HepG2 (cell line): ENCODE measurements around the gene RABGAP1. TPM values are rescaled to one million over a fixed set of nuclear protein-coding genes. Genes with fewer than 3 reads are reported as not detected.
A peak's percentile ranks its signal among the peaks of the same experiment; 100 is the strongest.

Source experiments
- DBP ChIP-seq: sonication (generic); formaldehyde crosslinking; IDR thresholded peaks from 2 replicates; pipeline ENCODE4 v1.4.0; 2020; ENCODE audit warnings: missing genetic modification reagents; ENCODE audit errors: not compliant biosample characterization
- ELF3 ChIP-seq: IDR thresholded peaks from 2 replicates; pipeline ENCODE4 v1.6.1; 2016; ENCODE audit warnings: missing genetic modification reagents, missing compliant biosample characterization
- HMG20B ChIP-seq: conservative IDR thresholded peaks from 2 replicates; pipeline ENCODE4 v1.6.1; 2016; ENCODE audit warnings: missing genetic modification reagents, missing compliant biosample characterization
- MIXL1 ChIP-seq: IDR thresholded peaks from 2 replicates; pipeline ENCODE4 v1.6.1; 2016
- MXD4 ChIP-seq: IDR thresholded peaks from 2 replicates; pipeline ENCODE4 v1.6.1; 2016; ENCODE audit warnings: mild to moderate bottlenecking, missing biosample characterization, missing genetic modification reagents
- NCOA1 ChIP-seq: sonication (generic); formaldehyde crosslinking; IDR thresholded peaks from 2 replicates; pipeline ENCODE4 v1.9.0; 2021; ENCODE audit warnings: missing genetic modification reagents
- NFYB ChIP-seq: sonication (generic); formaldehyde crosslinking; IDR thresholded peaks from 2 replicates; pipeline ENCODE4 v1.4.0; 2020; ENCODE audit warnings: missing genetic modification reagents
- POLR2AphosphoS2 ChIP-seq: IDR thresholded peaks from 2 replicates; pipeline ENCODE4 v1.6.1; 2011; ENCODE audit warnings: low read depth, low read length, improper control_type of control experiment
- REXO4 ChIP-seq: sonication (generic); formaldehyde crosslinking; IDR thresholded peaks from 2 replicates; pipeline ENCODE4 v1.8.0; 2022; ENCODE audit warnings: missing genetic modification reagents, mild to moderate bottlenecking, borderline replicate concordance
- TGIF2 ChIP-seq: IDR thresholded peaks from 2 replicates; pipeline ENCODE4 v1.6.1; 2016; ENCODE audit warnings: control low read depth, missing compliant biosample characterization
- ZBTB10 ChIP-seq: sonication (generic); formaldehyde crosslinking; IDR thresholded peaks from 2 replicates; pipeline ENCODE4 v1.4.0; 2020; ENCODE audit warnings: missing genetic modification reagents, borderline replicate concordance
- ZBTB14 ChIP-seq: sonication (generic); formaldehyde crosslinking; IDR thresholded peaks from 2 replicates; pipeline ENCODE4 v1.4.0; 2020; ENCODE audit warnings: missing genetic modification reagents
- ZNF18 ChIP-seq: sonication (generic); formaldehyde crosslinking; IDR thresholded peaks from 2 replicates; pipeline ENCODE4 v1.8.0; 2022; ENCODE audit warnings: mild to moderate bottlenecking, missing genetic modification reagents; ENCODE audit not compliant: insufficient replicate concordance
- ZNF337 ChIP-seq: sonication (generic); formaldehyde crosslinking; IDR thresholded peaks from 2 replicates; pipeline ENCODE4 v1.5.1; 2020; ENCODE audit warnings: missing genetic modification reagents, low read depth, mild to moderate bottlenecking, borderline replicate concordance
- ZNF589 ChIP-seq: sonication (generic); formaldehyde crosslinking; conservative IDR thresholded peaks from 2 replicates; pipeline ENCODE4 v1.8.0; 2022; ENCODE audit warnings: mild to moderate bottlenecking, moderate library complexity, missing genetic modification reagents
- ZNF800 ChIP-seq: sonication (generic); formaldehyde crosslinking; IDR thresholded peaks from 2 replicates; pipeline ENCODE4 v1.4.0; 2020; ENCODE audit warnings: missing genetic modification reagents
- ZXDC ChIP-seq: sonication (generic); formaldehyde crosslinking; IDR thresholded peaks from 2 replicates; pipeline ENCODE4 v1.5.0; 2020; ENCODE audit warnings: mild to moderate bottlenecking, missing genetic modification reagents
- polyA plus RNA-seq, 8 experiments: library from polyadenylated mRNA; depleted of rRNA in 3 of 8; stranded (reverse) in 7 of 8; unstranded in 1 of 8; fragments of >200 nt; fragmentation: Illumina TruSeq in 4 of 8; extraction: Trizol in 4 of 8; gene quantifications; 2 replicates each; pipeline versions ENCODE4 v1.2.1 to v1.2.3, GENCODE V29; 2011 to 2016; ENCODE audit warnings: low read depth in 4 of 8, missing spikeins in 1 of 8, mixed read lengths in 1 of 8; ENCODE audit not compliant: insufficient read depth in 1 of 8
- total RNA-seq, 5 experiments: library from RNA; depleted of rRNA; stranded (reverse); fragments of >200 nt; fragmentation: Illumina TruSeq; extraction: Trizol; gene quantifications; 2 replicates each; pipeline ENCODE4 v1.2.3, GENCODE V29; 2016; ENCODE audit warnings: low read depth in 1 of 5

The RABGAP1 gene
- total and polyA plus RNA-seq, 2 of the 13 experiments (the other 11 are each of a cell fraction or from before 2014, with no cell fraction given) = 19.1 to 19.3 TPM

- no peak for TF ChIP-seq DBP (CRISPR knock-in tag)
- no peak for TF ChIP-seq ZNF800
- TF ChIP-seq MIXL1 = peak; percentile 88
- TF ChIP-seq NFYB (CRISPR knock-in tag) = no peak
- TF ChIP-seq POLR2AphosphoS2 = no peak
- TF ChIP-seq REXO4 (CRISPR knock-in tag) = no peak
- TF ChIP-seq HMG20B (CRISPR knock-in tag) = no peak
- TF ChIP-seq MXD4 (CRISPR knock-in tag) = no peak
- no peak for TF ChIP-seq TGIF2
- no peak for TF ChIP-seq ZNF589 (CRISPR knock-in tag)
- TF ChIP-seq NCOA1 (CRISPR knock-in tag) = no peak
- no peak for TF ChIP-seq ZBTB10 (CRISPR knock-in tag)
- no peak for TF ChIP-seq ZNF337 (CRISPR knock-in tag)
- TF ChIP-seq ZBTB14 (CRISPR knock-in tag) = no peak
- TF ChIP-seq ELF3 (CRISPR knock-in tag) = peak; percentile 50; the same call in 1 of the 2 replicates
- TF ChIP-seq ZNF18 (CRISPR knock-in tag) = no peak
- no peak for TF ChIP-seq ZXDC (CRISPR knock-in tag)
These were observed 71.2 kb downstream of the RABGAP1 start (continued) for GRCh38 chr9:123011878-123012528.
